ENCODE measurements around the gene RGS7. TPM values are rescaled to one million over a fixed set of nuclear protein-coding genes. Genes with fewer than 3 reads are reported as not detected.
"Not testable (repeated sequence)": the region's sequence is repeated elsewhere in the genome, so short reads cannot be mapped to it uniquely, and the experiment has no call there.

Gene RGS7
- total RNA-seq, 1 donor from 2014 or later, result 1.9 TPM

GRCh38 chr1:241096982-241097381, 260.0 kb downstream of the RGS7 start:
- Mint-ChIP-seq H3K9me3 (no peaks in the 10 kb centered on the region), H3K4me3 (no peak overlapping the region), H3K36me3 (no peaks in the 10 kb centered on the region), H3K27me3 (ENCODE audit: low read depth) (no peaks in the 10 kb centered on the region), H3K4me1 (peaks cover 49% of the 10 kb centered on the region), H3K27ac (no peak overlapping the region)
- no peak for TF ChIP-seq CTCF (IDR thresholded peaks at IDR 0.05; ENCODE audit: unreplicated experiment)
- DNase-seq (ENCODE audit: low spot score in 2 of 2, unreplicated experiment in 2 of 2), result no peak

- H3K4me3 Mint-ChIP-seq, result no peak overlapping the region
- peaks cover 41% of the 10 kb centered on the region for H3K4me1 Mint-ChIP-seq
- H3K36me3 Mint-ChIP-seq, result no peaks in the 10 kb centered on the region
- no peaks in the 10 kb centered on the region for H3K27me3 Mint-ChIP-seq (ENCODE audit: low read depth)
- no peak for DNase-seq (ENCODE audit: low spot score in 2 of 2, unreplicated experiment in 2 of 2)
- no peak for TF ChIP-seq CTCF (IDR thresholded peaks at IDR 0.05; ENCODE audit: unreplicated experiment)
- H3K9me3 Mint-ChIP-seq, result no peaks in the 10 kb centered on the region
- no peak overlapping the region for H3K27ac Mint-ChIP-seq
These were observed 261.2 kb downstream of the RGS7 start for GRCh38 chr1:241095847-241096246.

- Mint-ChIP-seq H3K4me3 (no peak overlapping the region), H3K27me3 (ENCODE audit: low read depth) (no peaks in the 10 kb centered on the region), H3K36me3 (no peaks in the 10 kb centered on the region), H3K4me1 (peaks cover 26% of the 10 kb centered on the region), H3K27ac (no peak overlapping the region), H3K9me3 (no peaks in the 10 kb centered on the region)
- no peak for DNase-seq (ENCODE audit: low spot score in 2 of 2, unreplicated experiment in 2 of 2)
- no peak for TF ChIP-seq CTCF (IDR thresholded peaks at IDR 0.05; ENCODE audit: unreplicated experiment)
These were observed 266.2 kb downstream of the RGS7 start for GRCh38 chr1:241090798-241091197.

- H3K9me3 Mint-ChIP-seq; H3K27ac Mint-ChIP-seq; H3K4me3 Mint-ChIP-seq; H3K27me3 Mint-ChIP-seq (ENCODE audit: low read depth); DNase-seq (ENCODE audit: low spot score in 2 of 2, unreplicated experiment in 2 of 2); H3K36me3 Mint-ChIP-seq: not testable (repeated sequence)
- peaks cover 16% of the 10 kb centered on the region for H3K4me1 Mint-ChIP-seq
These were observed 267.9 kb downstream of the RGS7 start for GRCh38 chr1:241089066-241089465.

GRCh38 chr1:241088075-241088474, 268.9 kb downstream of the RGS7 start:
- not testable (repeated sequence) for H3K27ac Mint-ChIP-seq

GRCh38 chr1:241086686-241087085, 270.3 kb downstream of the RGS7 start:
- Mint-ChIP-seq H3K27ac (no peak overlapping the region), H3K27me3 (ENCODE audit: low read depth) (no peaks in the 10 kb centered on the region), H3K4me3 (no peak overlapping the region), H3K9me3 (no peaks in the 10 kb centered on the region), H3K4me1 (peaks cover 6% of the 10 kb centered on the region), H3K36me3 (no peaks in the 10 kb centered on the region)
- DNase-seq (ENCODE audit: low spot score in 2 of 2, unreplicated experiment in 2 of 2), result no peak
- TF ChIP-seq CTCF (IDR thresholded peaks at IDR 0.05; ENCODE audit: unreplicated experiment), result no peak

More at GRCh38 chr1:241088075-241088474, 268.9 kb downstream of the RGS7 start:
- H3K4me1 Mint-ChIP-seq; H3K27me3 Mint-ChIP-seq (ENCODE audit: low read depth); DNase-seq (ENCODE audit: low spot score in 2 of 2, unreplicated experiment in 2 of 2); H3K4me3 Mint-ChIP-seq; H3K9me3 Mint-ChIP-seq; H3K36me3 Mint-ChIP-seq: not testable (repeated sequence)

- H3K27me3 Mint-ChIP-seq (ENCODE audit: low read depth), result no peaks in the 10 kb centered on the region
- H3K27ac Mint-ChIP-seq, result no peak overlapping the region
- H3K36me3 Mint-ChIP-seq, result no peaks in the 10 kb centered on the region
- DNase-seq (ENCODE audit: low spot score in 2 of 2, unreplicated experiment in 2 of 2), result no peak
- no peak for TF ChIP-seq CTCF (IDR thresholded peaks at IDR 0.05; ENCODE audit: unreplicated experiment)
- H3K4me1 Mint-ChIP-seq, result peaks cover 26% of the 10 kb centered on the region
- no peak overlapping the region for H3K4me3 Mint-ChIP-seq
- no peaks in the 10 kb centered on the region for H3K9me3 Mint-ChIP-seq
These were observed 273.7 kb downstream of the RGS7 start for GRCh38 chr1:241083285-241083684.

Data from mesothelial cell of epicardium (in vitro differentiated cells).